SK-N-DZ (cell line): ENCODE results near the gene GLIPR1.
"Not testable (repeated sequence)": the region's sequence is repeated elsewhere in the genome, so short reads cannot be mapped to it uniquely, and the experiment has no call there.

Source experiments
- DNase-seq: peaks from one replicate; pipeline ENCODE4 v3.0.0-alpha.2; 2015; ENCODE audit warnings: low spot score

Gene GLIPR1

GRCh38 chr12:75474116-75474515 is 6.4 kb upstream of the GLIPR1 start:
- DNase-seq: no peak

- no peak for DNase-seq
These were observed 4.5 kb upstream of the GLIPR1 start for GRCh38 chr12:75476071-75476470.

GRCh38 chr12:75477137-75477536 is 3.4 kb upstream of the GLIPR1 start:
- DNase-seq: no peak

- DNase-seq: no peak
These were observed 2.3 kb upstream of the GLIPR1 start for GRCh38 chr12:75478116-75478794.

- DNase-seq: no peak
These were observed 543 bp upstream of the GLIPR1 start for GRCh38 chr12:75479963-75480461.

- DNase-seq: no peak
These were observed 604 bp downstream of the GLIPR1 start for GRCh38 chr12:75481013-75481705.

GRCh38 chr12:75481774-75482173 is 1.2 kb downstream of the GLIPR1 start:
- no peak for DNase-seq

- DNase-seq: no peak
These were observed 2.1 kb downstream of the GLIPR1 start for GRCh38 chr12:75482646-75483045.

- DNase-seq: no peak
These were observed 2.9 kb downstream of the GLIPR1 start for GRCh38 chr12:75483431-75483830.

GRCh38 chr12:75484450-75484849 is 3.9 kb downstream of the GLIPR1 start:
- DNase-seq: not testable (repeated sequence)

- DNase-seq: no peak
These were observed 6.8 kb downstream of the GLIPR1 start for GRCh38 chr12:75487308-75487707.

- peak; percentile 16 for DNase-seq
These were observed 8.0 kb downstream of the GLIPR1 start for GRCh38 chr12:75488553-75488952.

GRCh38 chr12:75489187-75489586 is 8.6 kb downstream of the GLIPR1 start:
- no peak for DNase-seq

GRCh38 chr12:75489613-75490210 is 9.2 kb downstream of the GLIPR1 start:
- DNase-seq: no peak

- no peak for DNase-seq
These were observed 10.6 kb downstream of the GLIPR1 start for GRCh38 chr12:75491169-75491568.

- no peak for DNase-seq
These were observed 22.9 kb downstream of the GLIPR1 start for GRCh38 chr12:75503459-75503858.

- no peak for DNase-seq
These were observed 23.3 kb downstream of the GLIPR1 start for GRCh38 chr12:75503866-75504265.

- peak; percentile 13 for DNase-seq
These were observed 25.3 kb downstream of the GLIPR1 start for GRCh38 chr12:75505706-75506312.

GRCh38 chr12:75507086-75507485 is 26.5 kb downstream of the GLIPR1 start:
- no peak for DNase-seq

- DNase-seq: no peak
These were observed 27.6 kb downstream of the GLIPR1 start for GRCh38 chr12:75508159-75508558.

GRCh38 chr12:75509621-75510020 is 29.1 kb downstream of the GLIPR1 start:
- no peak for DNase-seq
